Measurements from ENCODE around the gene CHIC1.

DNA sequence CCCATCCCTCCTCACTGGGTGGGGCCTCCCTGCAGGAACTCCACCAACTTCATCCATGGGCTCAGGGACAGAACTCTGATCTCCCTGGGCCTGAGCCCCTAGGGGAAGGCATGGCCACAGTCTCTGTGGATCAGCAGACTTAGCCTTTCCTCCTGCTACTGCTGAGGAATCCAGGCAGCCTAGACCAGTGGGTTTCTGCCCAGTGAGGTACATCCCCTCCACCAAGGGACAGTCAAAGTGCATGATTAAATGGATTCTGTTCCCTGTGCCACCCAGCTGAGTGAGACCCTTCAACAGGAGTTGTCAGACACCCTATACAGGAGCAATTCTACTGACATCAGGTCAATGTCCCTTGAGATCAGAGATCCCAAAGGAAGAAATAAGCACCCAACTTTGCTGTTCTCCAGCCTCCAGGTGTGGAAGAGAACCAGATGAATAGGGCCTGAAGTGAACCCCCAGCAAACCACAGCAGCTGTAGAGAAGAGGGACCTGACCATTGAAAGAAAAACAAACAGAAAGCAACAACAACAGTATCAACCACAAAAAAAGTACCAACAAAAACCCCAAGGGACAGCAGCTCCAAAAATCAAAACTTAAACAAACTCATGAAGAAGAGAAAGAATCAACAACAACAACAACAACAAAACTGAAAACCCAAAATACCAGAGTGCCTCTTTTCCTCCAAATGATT lies 84.8 kb downstream of the CHIC1 start:
- TF ChIP-seq, protein P1, sequence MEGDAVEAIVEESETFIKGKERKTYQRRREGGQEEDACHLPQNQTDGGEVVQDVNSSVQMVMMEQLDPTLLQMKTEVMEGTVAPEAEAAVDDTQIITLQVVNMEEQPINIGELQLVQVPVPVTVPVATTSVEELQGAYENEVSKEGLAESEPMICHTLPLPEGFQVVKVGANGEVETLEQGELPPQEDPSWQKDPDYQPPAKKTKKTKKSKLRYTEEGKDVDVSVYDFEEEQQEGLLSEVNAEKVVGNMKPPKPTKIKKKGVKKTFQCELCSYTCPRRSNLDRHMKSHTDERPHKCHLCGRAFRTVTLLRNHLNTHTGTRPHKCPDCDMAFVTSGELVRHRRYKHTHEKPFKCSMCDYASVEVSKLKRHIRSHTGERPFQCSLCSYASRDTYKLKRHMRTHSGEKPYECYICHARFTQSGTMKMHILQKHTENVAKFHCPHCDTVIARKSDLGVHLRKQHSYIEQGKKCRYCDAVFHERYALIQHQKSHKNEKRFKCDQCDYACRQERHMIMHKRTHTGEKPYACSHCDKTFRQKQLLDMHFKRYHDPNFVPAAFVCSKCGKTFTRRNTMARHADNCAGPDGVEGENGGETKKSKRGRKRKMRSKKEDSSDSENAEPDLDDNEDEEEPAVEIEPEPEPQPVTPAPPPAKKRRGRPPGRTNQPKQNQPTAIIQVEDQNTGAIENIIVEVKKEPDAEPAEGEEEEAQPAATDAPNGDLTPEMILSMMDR (IDR thresholded peaks at IDR 0.05; ENCODE audit: extremely low read depth in 1 of 2, insufficient read depth in 1 of 2, low read depth in 1 of 2, low read length in 2 of 2), result no peak
- TF ChIP-seq POLR2AphosphoS5 (IDR thresholded peaks at IDR 0.05; ENCODE audit: insufficient read depth, low read depth, low read length), result no peak
- TF ChIP-seq POLR2A (IDR thresholded peaks at IDR 0.05; ENCODE audit: low read depth, low read length), result no peak
- TF ChIP-seq EZH2 (IDR thresholded peaks at IDR 0.05; ENCODE audit: borderline replicate concordance, low read depth, low read length, severe bottlenecking), result no peak
- TF ChIP-seq, protein P2, sequence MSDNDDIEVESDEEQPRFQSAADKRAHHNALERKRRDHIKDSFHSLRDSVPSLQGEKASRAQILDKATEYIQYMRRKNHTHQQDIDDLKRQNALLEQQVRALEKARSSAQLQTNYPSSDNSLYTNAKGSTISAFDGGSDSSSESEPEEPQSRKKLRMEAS (IDR thresholded peaks at IDR 0.05; ENCODE audit: insufficient read depth, insufficient read length), result no peak
- TF ChIP-seq JUN (IDR thresholded peaks at IDR 0.05; ENCODE audit: borderline replicate concordance, insufficient read depth, insufficient read length, low read depth), result no peak
- no peak for TF ChIP-seq MYC (IDR thresholded peaks at IDR 0.05; ENCODE audit: low read depth, low read length)
- TF ChIP-seq GATA2 (IDR thresholded peaks at IDR 0.05; ENCODE audit: insufficient read depth, insufficient read length, low read depth, low read length), result no peak

Data from endothelial cell of umbilical vein (primary cell).